ENCODE results near the gene PSAP.

- TF ChIP-seq CTCF (IDR thresholded peaks at IDR 0.05) = no peak
- TF ChIP-seq POLR2A (IDR thresholded peaks at IDR 0.05) = no peak
Measured at GRCh38 chr10:71799608-71800453, 51.2 kb downstream of the PSAP start.
